Adipose tissue (tissue), 3 donors: ENCODE data around the gene LEMD2. TPM values are rescaled to one million over a fixed set of nuclear protein-coding genes. Genes with fewer than 3 reads are reported as not detected.

Source experiments
- H3K27ac ChIP-seq: one replicate; pipeline ENCODE4 v1.5.1; 2013; ENCODE audit warnings: low read depth, low read length
- WGBS, 3 donors: extraction: QIAGEN DNeasy Blood & Tissue Kit; methylation state at CpG; one replicate each; pipeline ENCODE4 v1.1.7; 2013; 5-methylcytosine and 5-hydroxymethylcytosine counted together
- polyA plus RNA-seq, 3 donors: library from polyadenylated mRNA; stranded (reverse); fragments of 200-250 nt; gene quantifications; one replicate each; pipeline ENCODE4 v1.2.3, GENCODE V29; 2013
- donor health status: healthy with polysubstance abuse.
- donor health status: Bipolar disorder and iron deficiency.
- donor health status: healthy.

Gene LEMD2
- polyA plus RNA-seq, 3 donors: 30.3 to 39.5 (median 32.3) TPM

DNA sequence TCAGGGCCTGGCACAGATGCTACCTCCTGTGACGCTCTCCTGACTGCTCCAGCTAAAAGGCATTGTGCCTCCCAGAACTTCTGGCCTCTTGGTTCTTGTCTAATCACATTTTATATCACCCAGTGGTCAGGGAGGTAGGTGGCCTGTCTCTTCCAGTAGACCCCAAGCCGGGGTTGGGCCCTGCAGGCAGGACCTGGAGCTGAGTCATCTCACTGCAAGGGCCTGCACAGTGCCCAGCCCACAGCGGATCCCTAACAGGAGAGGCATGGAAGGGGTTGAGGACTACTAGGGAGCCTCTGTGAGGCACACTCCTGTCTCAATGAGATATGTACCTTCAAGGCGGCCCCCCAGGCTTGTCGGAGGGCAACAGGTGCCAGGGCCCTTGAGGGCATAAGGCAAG, 6.4 kb downstream of the LEMD2 start:
- no peak overlapping the region for H3K27ac ChIP-seq
- 96 to 97% (median 96%) methylated on average over 5 of the region's 5 CpGs for WGBS, 3 donors

DNA sequence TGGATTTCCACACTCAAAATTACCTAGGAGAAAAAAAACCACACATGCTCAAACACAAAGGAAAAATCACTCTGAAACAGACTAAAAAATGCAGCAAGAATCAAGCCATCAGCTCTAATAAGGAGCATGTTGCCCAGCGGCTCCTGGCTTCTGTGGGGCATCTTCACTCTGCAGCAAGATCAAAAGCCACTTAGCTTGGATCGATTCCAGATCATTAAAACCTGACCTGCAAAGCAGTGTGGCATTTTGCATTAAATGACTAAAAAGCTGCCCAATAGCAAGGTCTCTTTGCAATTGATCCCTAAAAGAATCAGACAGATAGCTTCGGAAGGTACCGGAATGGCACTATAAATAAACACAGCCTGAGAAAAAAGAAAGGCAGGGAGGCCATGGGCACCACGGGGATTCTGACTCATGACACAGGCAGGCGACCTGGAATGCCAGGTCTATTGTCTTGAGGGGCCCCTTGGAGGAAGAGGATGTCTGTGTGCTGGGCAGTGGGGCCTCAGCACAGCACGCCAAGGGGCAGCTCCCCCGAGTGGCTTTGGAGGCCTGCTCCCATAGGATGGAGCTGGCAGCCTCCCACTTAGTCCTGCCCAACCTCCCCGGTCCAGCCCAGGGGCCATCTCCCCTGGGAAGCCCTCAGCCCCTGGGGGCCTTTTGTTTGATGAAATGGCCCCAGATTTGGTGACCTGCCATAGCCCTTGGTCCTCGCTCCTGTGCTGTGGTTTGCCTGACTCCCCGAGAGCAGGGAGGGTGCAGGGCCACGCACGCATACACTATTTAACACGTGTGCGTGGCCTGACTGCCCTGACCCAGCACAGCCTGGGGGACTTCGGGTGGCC, 7.6 kb downstream of the LEMD2 start:
- no peak overlapping the region for H3K27ac ChIP-seq
- 72 to 77% (median 73%) methylated on average over 16 of the region's 16 CpGs for WGBS, 3 donors

DNA sequence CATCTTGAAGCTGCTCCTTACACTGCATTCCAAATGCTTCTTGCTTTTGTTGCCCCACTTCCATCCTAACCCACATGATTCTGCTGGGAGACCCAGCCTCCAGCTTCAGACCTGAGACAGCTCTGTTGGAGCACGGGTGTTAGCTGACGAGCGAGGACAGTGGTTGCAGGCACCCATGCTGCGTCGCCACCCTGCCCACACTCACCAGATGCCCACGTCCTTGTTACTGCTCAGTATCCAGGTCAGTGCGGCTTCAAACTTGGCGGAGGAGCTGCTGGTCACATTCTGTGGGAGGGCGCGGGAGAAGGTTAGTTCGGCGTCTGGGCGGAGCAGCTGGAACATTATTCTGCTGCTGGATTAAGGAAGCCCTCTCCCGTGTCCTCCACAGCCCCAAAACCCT, 9.0 kb downstream of the LEMD2 start:
- no peak overlapping the region for H3K27ac ChIP-seq
- 82 to 88% (median 87%) methylated on average over 14 of the region's 14 CpGs for WGBS, 3 donors

GRCh38 chr6:33779290-33779689, 9.6 kb downstream of the LEMD2 start:
- 82 to 88% (median 85%) methylated on average over 7 of the region's 7 CpGs for whole genome bisulfite sequencing, 3 donors
- no peak overlapping the region for H3K27ac ChIP-seq

DNA sequence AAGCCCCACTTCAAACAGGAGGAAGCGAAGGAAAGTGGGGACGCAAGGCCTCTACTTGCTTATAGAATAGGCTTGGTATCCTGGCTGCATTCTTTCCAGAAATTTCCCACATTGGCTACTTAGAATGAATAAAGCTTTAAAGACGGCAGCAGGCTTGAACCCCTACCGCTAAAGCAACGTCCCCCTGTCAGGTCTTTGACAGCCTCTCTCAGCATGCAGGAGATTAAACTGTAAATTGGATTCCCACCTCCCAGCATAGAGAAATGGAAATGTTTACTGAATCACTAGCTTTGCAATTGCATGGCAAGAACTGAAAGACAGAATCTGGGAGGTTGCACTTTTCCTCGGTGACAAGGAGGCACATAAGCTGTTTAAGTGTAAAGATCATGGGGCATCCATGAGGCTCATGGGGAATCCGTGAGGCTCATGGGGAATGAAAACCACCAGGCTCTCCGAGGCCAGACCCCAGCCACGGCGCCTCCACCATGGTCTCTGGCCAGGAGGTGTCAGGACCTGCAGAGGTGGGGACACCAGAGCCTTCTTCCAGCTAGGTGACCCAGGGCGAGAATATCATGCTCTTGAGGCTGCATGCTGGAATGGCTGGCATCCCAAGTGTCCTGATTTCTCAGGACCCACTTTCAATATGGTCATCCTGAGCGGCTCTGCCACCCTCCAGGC, 10.3 kb downstream of the LEMD2 start:
- whole genome bisulfite sequencing, 3 donors: 86 to 93% (median 88%) methylated on average over 12 of the region's 12 CpGs
- H3K27ac ChIP-seq: no peak overlapping the region

DNA sequence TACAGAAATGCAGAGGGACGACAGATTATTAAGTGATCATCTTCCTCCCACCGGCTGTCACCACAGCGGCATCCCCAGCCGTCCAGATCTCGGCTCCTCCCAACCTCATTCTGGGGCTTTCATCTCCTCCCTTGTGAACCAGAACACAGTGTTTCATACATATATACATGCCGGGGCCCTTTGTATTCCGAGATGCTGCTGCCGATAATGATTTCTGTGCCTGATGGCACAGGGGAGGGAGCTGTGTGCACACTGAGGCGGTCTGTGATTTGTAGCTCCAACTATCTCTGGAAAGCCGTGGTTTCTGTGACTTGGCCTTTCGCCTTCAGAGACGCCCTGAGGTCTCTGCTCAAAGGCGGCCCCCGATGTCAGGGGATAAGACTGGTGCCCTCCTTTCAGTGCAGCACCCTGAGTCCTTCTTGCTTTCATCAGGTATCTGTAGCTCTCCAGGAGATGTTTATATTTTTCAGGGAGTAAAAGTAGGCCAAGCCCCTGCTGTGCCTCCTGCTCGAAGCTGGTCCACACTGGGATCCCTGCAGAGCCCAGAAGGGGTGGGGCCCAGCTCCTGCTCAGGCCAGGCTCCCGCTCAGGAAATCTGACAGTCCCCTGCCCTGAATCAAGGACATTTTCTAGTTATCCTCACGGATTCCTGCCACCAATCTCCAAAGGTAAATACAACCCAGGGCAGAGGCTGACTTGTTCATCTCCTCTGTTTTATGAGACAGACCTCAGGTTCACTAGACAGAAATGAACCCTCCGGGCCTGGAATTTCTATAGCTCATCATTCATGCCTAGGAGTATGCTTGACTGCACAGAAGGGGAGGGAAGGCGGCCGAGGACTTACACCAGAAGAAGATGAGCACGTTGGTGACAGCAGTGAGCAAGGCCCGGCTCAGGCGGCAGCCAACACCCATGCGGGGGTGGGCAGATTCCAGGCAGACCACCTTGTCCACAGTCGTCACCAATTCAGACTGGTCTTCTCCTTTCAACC, 11.2 kb downstream of the LEMD2 start:
- WGBS, 3 donors: 87 to 92% (median 91%) methylated on average over 25 of the region's 25 CpGs
- no peak overlapping the region for H3K27ac ChIP-seq

DNA sequence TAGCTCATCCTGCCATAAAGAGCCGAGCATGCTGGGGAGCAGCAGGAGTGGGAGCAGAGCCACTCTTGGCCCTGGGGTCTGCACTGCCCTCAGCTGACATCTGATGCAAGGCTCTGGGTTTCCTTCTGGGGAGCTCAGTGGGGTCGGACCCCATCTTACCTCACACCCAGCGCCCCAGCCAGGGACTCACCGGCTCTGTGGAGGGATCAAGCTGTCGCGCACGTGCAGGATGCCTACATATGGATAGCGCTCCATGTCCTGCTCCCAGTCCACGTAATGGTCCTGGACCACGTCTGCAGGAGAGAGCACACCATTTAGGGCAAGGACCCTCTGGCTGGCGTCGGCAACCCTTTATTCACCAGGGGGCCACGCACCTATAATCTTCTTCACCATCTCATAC, 12.2 kb downstream of the LEMD2 start:
- H3K27ac ChIP-seq: no peak overlapping the region
- WGBS, 3 donors: 92 to 97% (median 94%) methylated on average over 13 of the region's 13 CpGs

DNA sequence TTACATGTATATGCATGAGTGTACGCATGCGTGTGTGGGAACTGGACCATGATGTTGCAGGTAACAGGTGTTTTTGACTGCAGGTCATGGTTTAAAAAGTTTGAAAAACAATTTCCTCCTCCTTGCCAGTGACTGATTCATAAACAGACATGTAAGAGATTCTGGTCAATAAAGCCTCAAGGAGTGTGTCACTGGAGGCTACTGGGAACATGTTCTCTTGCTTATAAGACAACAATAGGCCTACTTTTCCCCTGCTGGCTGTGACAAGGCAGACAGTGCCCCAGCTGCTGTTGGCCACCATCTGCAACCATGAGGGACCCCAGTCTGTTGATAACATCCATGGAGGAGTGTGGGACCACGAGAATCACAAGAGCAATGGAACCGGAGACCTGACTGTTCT, 12.7 kb downstream of the LEMD2 start:
- WGBS, 3 donors: 90 to 96% (median 95%) methylated on average over 4 of the region's 4 CpGs
- no peak overlapping the region for H3K27ac ChIP-seq

GRCh38 chr6:33774774-33775173, 14.2 kb downstream of the LEMD2 start:
- 93 to 98% (median 98%) methylated on average over 3 of the region's 3 CpGs for WGBS, 3 donors
- no peak overlapping the region for H3K27ac ChIP-seq

- no peak overlapping the region for H3K27ac ChIP-seq
- WGBS, 3 donors: 80 to 84% (median 82%) methylated on average over 6 of the region's 6 CpGs
Observed at GRCh38 chr6:33772902-33773472, 15.9 kb downstream of the LEMD2 start.

DNA sequence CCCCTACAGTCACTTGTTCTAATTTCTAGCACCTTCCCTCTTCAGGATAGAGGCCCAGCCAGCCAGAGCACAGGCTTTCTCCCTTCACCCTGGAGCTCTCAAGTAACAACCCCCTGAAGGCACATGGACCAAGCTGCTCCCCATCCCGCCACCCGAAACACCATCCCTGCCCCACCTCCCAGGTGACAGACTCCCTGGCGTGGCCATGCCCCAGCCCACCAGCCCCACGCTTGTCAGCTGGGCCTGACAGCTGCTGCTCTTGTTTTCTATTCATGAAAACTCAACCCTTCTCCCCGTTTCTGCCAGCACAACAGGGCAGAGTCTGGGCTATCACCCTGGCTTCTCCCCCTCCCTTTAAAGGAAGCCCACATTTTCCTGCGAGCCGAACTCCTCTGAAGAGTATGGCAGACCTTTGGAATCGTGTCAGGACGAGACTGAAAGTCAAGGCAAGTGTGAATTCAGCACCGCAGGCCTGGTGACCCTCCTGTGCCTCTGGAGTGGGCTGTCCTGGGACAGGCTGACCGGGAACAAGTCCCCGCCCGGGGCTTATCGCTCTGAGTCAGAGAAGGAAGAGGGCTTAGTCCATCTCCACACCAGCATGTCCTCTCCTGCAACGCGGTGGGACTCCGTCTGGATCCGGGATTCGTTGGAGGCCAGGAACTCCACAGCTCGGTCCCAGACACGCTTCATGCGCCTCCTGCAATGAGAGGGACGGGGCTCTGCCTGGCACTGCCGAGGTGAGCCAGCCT, 16.7 kb downstream of the LEMD2 start:
- 78 to 87% (median 80%) methylated on average over 24 of the region's 24 CpGs for WGBS, 3 donors
- no peak overlapping the region for H3K27ac ChIP-seq

DNA sequence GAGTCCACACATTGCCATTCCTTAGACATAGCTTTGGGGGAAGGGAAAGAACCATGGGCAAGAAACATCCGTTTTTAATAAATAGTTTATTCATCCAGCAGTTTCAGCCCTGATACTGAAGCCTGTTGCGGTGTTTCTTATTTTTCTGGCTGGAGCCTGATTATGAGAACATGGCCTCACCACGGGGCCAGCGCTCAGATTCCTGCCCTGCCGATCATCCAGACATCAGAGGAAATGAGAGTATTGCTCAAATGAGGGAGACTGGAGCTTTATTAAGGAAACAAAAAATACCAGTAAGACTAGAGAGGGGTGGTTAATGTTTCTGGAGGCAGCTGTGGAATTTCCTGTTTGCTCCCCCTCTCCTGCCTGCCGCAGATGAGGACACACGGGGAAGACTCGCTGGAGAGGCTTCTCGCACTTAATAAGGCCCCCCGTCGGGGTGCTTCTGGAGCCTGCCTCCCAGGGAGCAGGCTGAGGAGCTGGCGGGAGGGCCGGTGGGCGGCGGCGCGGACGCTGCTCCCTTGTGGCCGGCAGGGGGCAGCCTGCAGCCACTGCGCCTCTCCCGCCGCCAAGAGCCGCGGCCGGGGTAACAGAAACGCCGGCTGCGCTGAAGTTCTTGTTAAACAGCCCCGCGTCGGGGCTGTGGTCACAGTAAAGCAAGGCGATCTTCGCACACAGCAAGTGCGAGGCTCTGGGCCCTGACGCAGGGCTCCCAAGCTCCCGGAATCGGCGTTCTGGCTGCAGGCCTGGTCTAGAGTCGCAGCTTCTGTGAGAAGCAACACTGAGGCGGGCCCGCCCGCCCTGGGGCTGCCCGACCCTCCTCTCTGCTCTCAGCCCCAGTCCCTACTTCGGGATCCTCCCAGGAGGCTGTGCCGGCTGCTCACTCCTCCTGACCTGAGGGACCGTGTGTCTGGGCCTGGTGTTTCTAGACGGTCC, 17.5 kb downstream of the LEMD2 start:
- WGBS, 3 donors: 16 to 20% (median 17%) methylated on average over 47 of the region's 47 CpGs
- no peak overlapping the region for H3K27ac ChIP-seq

DNA sequence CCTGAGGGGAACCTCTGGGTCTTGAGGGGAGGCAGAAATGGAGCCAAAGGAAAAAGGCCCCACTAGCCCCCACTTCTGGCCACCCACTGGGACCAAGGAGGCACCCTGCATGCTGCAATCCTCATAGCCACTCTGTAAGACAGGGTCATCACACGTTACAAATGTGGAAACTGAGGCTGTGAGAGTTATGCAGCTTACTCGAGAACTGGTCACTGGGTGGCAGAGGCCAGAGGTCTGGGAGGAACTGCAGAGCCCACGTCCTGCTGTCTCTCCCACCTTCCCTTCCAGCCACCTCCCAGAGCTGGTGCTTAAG, 18.1 kb downstream of the LEMD2 start:
- WGBS, 3 donors: 31 to 53% (median 42%) methylated on average over 3 of the region's 3 CpGs
- H3K27ac ChIP-seq: no peak overlapping the region

GRCh38 chr6:33770124-33770832, 18.7 kb downstream of the LEMD2 start:
- 36 to 50% (median 39%) methylated on average over 14 of the region's 14 CpGs for WGBS, 3 donors
- H3K27ac ChIP-seq: no peak overlapping the region

- 54 to 77% (median 71%) methylated on average over 10 of the region's 10 CpGs for WGBS, 3 donors
- H3K27ac ChIP-seq: no peak overlapping the region
Observed at GRCh38 chr6:33769248-33769821, 19.6 kb downstream of the LEMD2 start.

DNA sequence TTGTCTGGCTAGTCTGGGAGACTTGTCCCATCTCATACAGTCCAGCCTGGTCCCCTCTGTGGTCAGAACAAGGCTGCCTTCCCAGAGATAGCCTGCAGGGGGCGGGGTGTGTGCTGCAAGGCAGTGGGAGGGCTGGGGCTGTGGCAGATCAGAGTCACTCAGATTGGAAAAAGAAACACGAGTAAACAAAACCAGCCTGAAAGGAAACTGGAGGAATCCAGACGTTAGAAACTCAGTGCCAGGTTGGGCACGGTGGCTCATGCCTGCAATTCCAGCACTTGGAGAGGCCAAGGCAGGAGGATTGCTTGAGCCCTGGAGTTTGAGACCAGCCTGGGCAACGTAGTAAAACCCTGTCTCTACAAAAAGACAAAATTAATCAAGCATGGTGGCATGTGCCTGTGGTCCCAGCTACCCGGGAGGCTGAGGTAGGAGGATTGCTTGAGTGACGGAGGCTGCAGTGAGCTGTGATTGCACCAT, 20.2 kb downstream of the LEMD2 start:
- WGBS, 3 donors: 24 to 38% (median 29%) methylated on average over 7 of the region's 7 CpGs
- H3K27ac ChIP-seq: no peak overlapping the region
